SK-N-MC (cell line): ENCODE measurements around the gene IL5.

Experiments
- DNase-seq: peaks from one replicate; pipeline ENCODE4 v3.0.0-alpha.2; 2011; ENCODE audit warnings: low read depth, low spot score
- H3K27ac ChIP-seq: fragments of 200-600 bp; sonication (generic); 2 replicates; pipeline ENCODE4 v1.5.1; 2016; ENCODE audit warnings: mixed run types
- H3K36me3 ChIP-seq: fragments of 200-600 bp; sonication (generic); 2 replicates; pipeline ENCODE4 v1.6.1; 2017; ENCODE audit warnings: antibody characterized with exemption, low read length, mixed read lengths; ENCODE audit not compliant: insufficient read depth
- H3K4me3 ChIP-seq: fragments of 200-600 bp; sonication (generic); 2 replicates; pipeline ENCODE4 v1.5.1; 2016
- H3K9ac ChIP-seq: fragments of 200-600 bp; sonication (generic); 2 replicates; pipeline ENCODE4 v1.8.0; 2017; ENCODE audit warnings: mixed run types, mixed read lengths; ENCODE audit not compliant: insufficient read length
- H3K9me3 ChIP-seq: fragments of 200-600 bp; sonication (generic); 2 replicates; pipeline ENCODE4 v1.6.1; 2017; ENCODE audit warnings: low read depth, mild to moderate bottlenecking, antibody characterized with exemption, low read length, moderate library complexity, mixed read lengths
- EZH2 ChIP-seq: fragments of 200-600 bp; sonication (generic); IDR thresholded peaks from one replicate; pipeline ENCODE4 v1.6.1; 2017; ENCODE audit warnings: antibody characterized with exemption
- FOXP2 ChIP-seq: optimal IDR thresholded peaks from 2 replicates; pipeline ENCODE3; 2011; ENCODE audit warnings: mild to moderate bottlenecking, moderate library complexity; ENCODE audit not compliant: insufficient read depth; ENCODE audit errors: extremely low read length, control extremely low read depth
- POLR2AphosphoS5 ChIP-seq: IDR thresholded peaks from 2 replicates; pipeline ENCODE4 v1.6.1; 2012; ENCODE audit warnings: mild to moderate bottlenecking, low read depth, low read length, borderline replicate concordance

IL5 gene

DNA sequence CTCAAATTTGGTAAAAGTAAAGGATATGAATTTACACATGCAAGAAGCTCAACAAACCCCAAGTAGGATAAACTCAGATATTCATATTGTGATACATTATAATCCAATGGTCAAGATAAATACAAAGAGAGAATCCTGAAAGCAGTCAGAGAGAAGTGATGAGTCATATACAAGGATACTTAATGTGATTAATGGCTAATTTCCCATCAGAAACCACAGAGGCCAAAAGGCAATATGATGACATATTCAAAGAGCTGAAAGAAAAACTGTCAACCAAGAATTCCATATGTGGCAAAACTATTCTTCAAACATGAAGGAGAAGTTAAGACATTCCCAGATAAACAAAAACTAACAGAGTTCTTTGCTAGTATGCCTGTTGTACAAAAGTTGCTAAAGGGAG lies 33.2 kb downstream of the IL5 start:
- no peaks in the 10 kb centered on the region; the same call in 1 of the 2 replicates for H3K9me3 ChIP-seq
- H3K4me3 ChIP-seq: no peak overlapping the region
- no peak for DNase-seq
- H3K27ac ChIP-seq: no peak overlapping the region
- H3K36me3 ChIP-seq: no peaks in the 10 kb centered on the region
- no peak overlapping the region for H3K9ac ChIP-seq
- no peak for TF ChIP-seq EZH2
- TF ChIP-seq POLR2AphosphoS5: no peak
- no peak for TF ChIP-seq FOXP2

DNA sequence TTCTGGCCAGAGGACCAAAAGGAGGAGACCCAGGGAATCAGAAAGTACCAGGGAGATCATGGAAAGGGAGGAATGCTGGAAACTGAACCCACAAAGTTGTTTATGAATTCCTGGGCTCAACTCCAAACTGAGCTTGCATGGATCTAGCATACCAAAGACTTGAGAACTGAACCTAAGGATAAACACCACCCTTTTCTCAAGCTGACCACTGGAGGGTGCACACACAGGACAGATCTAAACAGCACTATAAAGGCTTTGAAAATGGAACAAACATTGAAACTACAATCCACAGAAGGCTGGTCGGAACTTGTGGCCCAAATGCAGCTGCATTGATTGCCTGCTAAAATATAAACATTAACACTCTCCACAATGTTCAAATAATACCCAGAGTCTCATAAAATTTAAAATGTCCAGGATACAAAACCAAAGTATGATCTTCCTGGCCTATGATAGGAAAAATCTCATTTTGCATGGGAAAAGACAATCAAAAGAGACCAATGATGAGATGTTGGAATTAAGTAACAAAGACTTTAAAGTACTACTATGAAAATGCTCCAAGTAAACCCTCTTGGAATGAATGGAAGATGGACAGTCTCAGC lies 37.1 kb downstream of the IL5 start:
- no peak overlapping the region for H3K9ac ChIP-seq
- no peaks in the 10 kb centered on the region for H3K36me3 ChIP-seq
- no peaks in the 10 kb centered on the region for H3K9me3 ChIP-seq
- H3K4me3 ChIP-seq: no peak overlapping the region
- TF ChIP-seq FOXP2 (no peak), EZH2 (no peak), POLR2AphosphoS5 (no peak)
- DNase-seq: no peak
- H3K27ac ChIP-seq: no peak overlapping the region

DNA sequence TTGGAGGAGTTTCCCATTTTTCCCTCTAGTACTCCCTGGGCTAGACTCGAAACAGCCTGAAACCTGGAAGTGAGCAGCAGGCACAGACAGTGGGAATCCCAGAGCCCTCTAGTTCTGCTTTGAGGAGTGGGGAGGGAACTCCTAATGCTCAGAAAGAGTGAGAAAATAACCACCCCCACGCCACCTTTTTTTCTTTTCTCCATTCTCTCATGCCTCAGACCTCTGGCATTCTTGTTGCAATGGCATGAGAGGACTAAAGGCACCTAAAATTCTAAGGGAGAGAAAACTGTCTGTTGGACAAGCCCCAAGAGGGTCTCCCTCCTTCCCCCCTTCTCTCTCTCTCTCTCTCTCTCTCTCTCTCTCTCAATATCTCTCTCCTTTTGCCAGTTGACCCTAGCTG lies 37.7 kb downstream of the IL5 start:
- Histone ChIP-seq H3K9me3 (no peaks in the 10 kb centered on the region), H3K27ac (no peak overlapping the region), H3K36me3 (no peaks in the 10 kb centered on the region), H3K9ac (no peak overlapping the region), H3K4me3 (no peak overlapping the region)
- no peak for TF ChIP-seq POLR2AphosphoS5
- no peak for TF ChIP-seq EZH2
- no peak for TF ChIP-seq FOXP2
- DNase-seq: no peak

DNA sequence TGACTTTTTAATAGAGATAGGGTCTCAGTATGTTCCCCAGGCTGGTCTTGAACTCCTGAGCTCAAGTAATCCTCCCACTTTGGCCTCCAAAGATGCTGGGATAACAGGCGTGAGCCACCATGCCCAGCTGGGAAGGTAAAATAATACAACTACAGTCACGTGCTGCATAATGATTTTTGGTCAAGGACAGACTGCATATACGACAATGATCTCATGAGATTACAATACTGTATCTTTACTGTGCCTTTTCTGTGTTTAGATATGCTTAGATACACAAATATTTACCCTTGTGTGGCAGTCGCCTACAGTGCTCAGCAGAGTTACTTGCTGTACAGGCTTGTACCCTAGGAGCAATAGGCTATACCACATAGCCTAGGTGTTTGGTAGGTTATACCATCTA lies 38.6 kb downstream of the IL5 start:
- no peak for DNase-seq
- no peaks in the 10 kb centered on the region for H3K36me3 ChIP-seq
- TF ChIP-seq FOXP2 (no peak), POLR2AphosphoS5 (no peak), EZH2 (no peak)
- H3K9me3 ChIP-seq: no peaks in the 10 kb centered on the region
- H3K27ac ChIP-seq: no peak overlapping the region
- no peak overlapping the region for H3K4me3 ChIP-seq
- H3K9ac ChIP-seq: no peak overlapping the region

DNA sequence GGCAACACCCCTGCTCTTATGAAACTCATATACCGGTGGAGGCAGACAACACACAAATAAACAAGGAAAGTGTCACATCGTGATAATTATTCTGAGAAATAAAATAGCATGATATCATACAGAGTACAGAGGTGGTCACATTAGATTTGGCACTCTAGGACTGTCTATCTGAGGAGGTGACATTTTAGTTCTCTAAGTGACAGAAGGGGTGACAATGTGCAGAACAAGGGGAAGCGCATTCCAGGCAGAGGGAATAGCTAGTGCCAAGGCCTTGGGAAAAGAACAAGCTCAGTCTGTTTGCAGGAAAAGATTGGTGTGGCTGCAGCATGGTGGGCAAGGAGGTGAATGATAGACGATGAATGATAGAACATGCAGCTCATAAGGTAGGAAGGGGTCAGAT lies 40.1 kb downstream of the IL5 start:
- Histone ChIP-seq H3K36me3 (no peaks in the 10 kb centered on the region), H3K4me3 (no peak overlapping the region), H3K27ac (no peak overlapping the region), H3K9me3 (no peaks in the 10 kb centered on the region), H3K9ac (no peak overlapping the region)
- DNase-seq: no peak
- TF ChIP-seq EZH2 (no peak), POLR2AphosphoS5 (no peak), FOXP2 (no peak)

DNA sequence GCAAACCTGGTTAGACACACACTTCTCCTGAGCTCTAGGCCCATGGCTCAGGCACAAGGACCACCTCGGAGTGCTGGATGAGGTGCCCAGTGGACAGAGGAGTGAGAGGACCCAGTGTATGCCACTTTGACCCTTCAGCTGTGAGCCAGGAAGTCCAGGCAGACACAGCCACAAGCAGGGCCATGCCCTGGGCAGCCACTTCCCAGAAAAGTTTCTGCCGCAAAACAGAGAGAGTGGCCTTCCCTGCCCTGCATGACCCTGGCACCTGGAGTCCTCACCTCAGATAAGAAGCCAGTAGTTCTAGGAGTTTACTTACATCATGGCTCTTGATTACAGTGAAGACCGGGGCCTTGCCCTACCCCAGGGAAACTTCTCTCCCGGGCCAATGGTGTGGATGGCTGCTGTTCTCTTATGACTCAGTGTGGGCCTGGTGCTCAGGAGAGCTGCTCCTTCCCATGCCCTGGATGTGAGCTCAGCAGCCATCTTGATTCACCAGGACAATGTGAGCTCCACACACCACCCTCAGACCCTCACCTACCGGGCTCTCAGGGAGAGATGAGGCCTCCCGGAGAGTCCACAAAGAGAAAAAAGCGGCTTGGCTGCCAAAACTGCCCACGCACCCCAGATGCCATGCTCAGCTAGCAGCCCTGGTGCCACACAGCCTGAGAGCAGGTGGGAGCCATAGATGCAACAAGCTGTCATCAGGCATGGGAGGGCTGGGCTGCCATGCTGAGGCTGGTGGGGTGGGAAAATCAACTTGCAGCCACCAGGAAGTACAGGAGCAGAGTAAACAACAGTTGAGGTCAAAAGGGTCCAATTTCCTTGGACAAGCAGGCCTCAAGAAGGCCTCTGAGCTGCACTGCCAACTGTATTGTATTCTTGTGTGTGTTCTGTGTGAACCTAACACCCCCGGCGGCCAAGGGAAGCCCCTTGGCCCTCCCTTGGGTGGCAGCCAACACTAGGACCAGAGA lies 41.1 kb downstream of the IL5 start:
- Histone ChIP-seq H3K27ac (no peak overlapping the region), H3K36me3 (no peaks in the 10 kb centered on the region), H3K9me3 (no peaks in the 10 kb centered on the region), H3K9ac (no peak overlapping the region), H3K4me3 (no peak overlapping the region)
- no peak for TF ChIP-seq POLR2AphosphoS5
- TF ChIP-seq FOXP2: no peak
- no peak for DNase-seq

DNA sequence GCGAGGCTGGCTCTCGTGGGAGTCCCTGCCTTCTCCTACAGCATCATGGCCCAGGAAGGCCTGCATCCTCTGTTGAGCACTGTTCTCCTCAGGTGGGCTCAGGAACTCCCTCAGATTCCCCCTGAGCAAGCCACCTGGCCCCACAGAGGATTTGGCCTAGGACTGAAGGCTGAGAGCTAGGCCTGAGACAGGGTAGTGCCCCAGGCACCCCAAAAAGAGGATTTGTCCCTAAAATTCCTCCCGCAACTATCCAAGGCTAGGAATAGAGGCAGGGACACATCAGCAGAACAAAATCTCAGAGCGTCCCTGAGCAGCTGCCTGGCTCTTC lies 41.7 kb downstream of the IL5 start:
- no peak for DNase-seq
- no peaks in the 10 kb centered on the region for H3K9me3 ChIP-seq
- no peak overlapping the region for H3K9ac ChIP-seq
- H3K27ac ChIP-seq: no peak overlapping the region
- no peaks in the 10 kb centered on the region for H3K36me3 ChIP-seq
- H3K4me3 ChIP-seq: no peak overlapping the region
- TF ChIP-seq EZH2 (no peak), POLR2AphosphoS5 (no peak), FOXP2 (no peak)

DNA sequence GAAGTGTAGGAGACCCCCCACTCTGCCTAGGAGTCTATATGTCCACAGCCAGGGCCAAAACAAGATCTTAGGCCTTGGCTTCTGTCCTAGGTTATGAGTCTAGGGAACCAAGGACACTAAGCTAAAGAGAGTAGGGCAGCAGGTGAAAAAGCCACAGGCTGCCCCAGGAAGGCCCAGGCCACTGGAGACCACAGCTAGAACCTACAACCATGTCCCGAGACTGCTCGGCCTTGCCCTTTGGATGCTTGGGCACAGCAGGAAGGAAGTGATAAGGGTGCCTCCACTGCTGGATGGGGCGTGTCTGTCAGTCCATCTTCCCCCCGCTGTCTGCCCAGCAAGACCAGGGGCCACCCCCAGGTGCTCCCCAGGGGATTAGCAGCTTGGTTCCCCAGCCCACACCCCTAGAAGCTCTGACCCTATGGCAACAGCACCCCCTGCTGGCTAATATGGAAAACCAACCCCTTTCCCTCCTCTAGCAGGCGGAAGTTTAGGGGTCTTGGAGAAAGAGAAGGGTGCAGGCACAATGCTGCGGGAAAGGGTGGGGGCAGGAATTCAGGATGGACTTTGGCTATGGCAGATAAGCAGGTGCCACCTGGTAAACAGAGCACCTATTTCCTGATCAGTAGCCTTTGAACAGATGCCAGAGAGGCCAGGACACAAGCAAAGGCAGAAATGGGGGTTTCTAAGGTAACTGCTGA lies 42.2 kb downstream of the IL5 start:
- H3K27ac ChIP-seq: no peak overlapping the region
- no peaks in the 10 kb centered on the region for H3K36me3 ChIP-seq
- no peaks in the 10 kb centered on the region for H3K9me3 ChIP-seq
- no peak overlapping the region for H3K4me3 ChIP-seq
- TF ChIP-seq FOXP2 (no peak), EZH2 (no peak)
- H3K9ac ChIP-seq: no peak overlapping the region
- no peak for DNase-seq
